Measurements from ENCODE around the gene TSPAN9.

TSPAN9 gene

GRCh38 chr12:3103806-3104205 lies 26.6 kb downstream of the TSPAN9 start:
- FAIRE-seq, result no peak

DNA sequence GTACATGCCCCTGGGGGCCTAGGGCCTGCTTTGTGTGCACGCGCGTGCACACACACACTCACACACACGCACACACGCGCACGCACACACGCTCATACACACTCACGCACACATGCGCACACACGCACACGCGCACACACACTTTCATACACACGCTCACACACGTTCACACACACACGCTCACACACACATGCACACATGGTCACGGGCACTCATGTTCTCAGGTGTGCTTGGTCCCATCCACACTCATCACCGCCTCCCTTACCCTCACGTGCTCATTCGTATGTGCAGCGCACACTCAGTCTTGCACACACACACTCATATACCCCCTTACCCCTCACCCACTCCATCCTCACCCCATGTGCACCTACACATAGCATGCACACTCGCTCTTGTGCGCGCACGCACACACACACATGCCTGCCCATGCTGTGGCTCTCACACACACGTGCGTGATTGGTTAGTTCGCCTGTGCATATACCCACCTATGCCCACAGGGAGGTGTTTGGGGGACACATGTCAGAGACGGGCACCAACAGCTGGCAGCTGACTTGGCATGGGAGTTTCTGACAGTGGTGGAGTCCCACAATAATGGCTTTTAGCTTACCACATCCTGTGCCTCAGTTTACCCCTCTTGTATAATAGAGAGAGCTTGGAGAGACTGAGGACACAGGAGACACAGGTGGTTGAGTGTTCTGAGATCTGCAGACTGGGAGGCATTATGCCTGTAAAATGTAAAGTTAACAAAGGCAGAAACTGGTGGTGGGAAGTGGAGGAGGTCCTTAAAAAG lies 28.7 kb downstream of the TSPAN9 start:
- FAIRE-seq, result no peak

DNA sequence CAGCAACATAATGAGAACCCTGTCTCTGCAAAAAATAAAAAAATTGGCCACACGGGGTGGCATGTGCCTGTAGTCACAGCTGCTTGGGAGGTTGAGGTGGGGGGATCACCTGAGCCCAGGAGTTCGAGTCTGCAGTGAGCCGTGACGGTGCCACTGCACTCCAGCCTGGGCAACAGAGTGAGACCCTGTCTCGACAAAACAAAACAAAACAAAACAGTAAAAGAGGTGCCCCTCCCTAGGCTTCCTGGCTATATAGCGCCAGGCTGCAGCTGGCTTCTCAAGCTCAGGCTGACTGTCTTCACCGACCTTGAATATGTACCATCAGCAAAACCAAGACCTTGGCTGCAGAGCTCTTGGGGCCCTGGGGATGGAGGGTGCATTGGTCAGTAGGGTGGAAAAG lies 29.4 kb downstream of the TSPAN9 start:
- FAIRE-seq, result no peak

DNA sequence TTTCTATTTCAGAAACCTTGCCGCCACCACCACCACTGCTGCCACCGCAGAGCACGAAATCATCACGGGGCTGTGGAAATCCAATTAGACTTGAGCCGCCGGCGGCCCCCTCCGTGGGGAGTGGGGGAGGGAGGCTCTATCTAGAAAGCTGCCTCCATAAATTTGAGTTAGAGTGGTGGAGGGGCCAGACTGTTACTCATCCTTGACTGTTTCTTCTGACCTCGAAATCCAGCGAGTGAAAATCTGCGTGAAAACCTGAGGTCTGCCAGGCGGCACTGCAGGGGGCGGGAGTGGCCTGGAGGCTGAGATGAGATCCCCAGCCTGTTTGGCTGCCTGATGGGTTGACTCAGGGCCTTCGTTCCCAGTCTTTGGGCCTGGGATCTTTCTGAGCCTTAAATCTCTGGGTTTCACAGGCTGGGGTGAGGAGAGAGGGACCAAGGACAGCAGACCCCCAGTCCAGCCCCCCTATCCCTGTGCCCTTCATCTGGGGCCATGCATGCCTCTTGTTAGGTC lies 29.9 kb downstream of the TSPAN9 start:
- no peak for FAIRE-seq

DNA sequence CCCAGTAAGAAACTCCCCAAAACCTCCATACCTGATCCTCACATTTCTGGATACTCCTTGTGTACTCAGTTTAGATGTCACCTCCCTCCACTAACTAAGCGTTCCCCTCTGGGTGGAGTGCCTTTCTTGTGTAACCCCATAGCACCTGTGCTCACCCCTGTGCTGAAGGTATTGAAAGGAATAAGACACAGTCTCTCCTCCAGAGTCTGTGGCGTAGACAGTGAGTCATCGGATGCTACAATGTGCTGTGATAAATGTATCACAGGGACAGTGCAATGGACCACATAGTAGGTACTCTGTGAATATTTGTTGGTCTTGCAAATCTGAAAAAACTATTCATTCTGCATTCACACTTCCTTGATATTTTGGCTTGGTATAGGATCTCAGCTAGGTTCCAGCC lies 30.8 kb downstream of the TSPAN9 start:
- FAIRE-seq, result no peak

GRCh38 chr12:3110578-3110977 lies 33.4 kb downstream of the TSPAN9 start:
- no peak for FAIRE-seq

- FAIRE-seq, result no peak
Observed at GRCh38 chr12:3113671-3114325, 36.6 kb downstream of the TSPAN9 start.

DNA sequence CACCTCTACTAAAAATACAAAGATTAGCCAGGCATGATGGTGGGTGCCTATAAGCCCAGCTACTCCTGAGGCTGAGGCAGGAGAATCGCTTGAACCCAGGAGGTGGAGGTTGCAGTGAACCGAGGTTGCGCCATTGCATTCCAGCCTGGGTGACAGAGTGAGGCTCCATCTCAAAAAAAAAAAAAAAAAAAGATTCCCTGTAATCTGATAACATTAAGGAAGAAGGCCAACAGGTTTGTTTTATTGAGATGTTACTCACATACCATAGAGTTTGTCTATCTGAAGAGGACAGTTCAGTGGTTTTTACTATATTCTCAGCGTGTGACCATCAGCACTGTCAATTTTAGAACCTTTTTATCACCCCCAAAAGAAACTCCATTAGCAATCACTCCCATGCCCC lies 37.5 kb downstream of the TSPAN9 start:
- FAIRE-seq, result no peak

- FAIRE-seq, result no peak
Observed at GRCh38 chr12:3115078-3115477, 37.9 kb downstream of the TSPAN9 start.

GRCh38 chr12:3116106-3116844 lies 39.1 kb downstream of the TSPAN9 start:
- FAIRE-seq, result no peak

DNA sequence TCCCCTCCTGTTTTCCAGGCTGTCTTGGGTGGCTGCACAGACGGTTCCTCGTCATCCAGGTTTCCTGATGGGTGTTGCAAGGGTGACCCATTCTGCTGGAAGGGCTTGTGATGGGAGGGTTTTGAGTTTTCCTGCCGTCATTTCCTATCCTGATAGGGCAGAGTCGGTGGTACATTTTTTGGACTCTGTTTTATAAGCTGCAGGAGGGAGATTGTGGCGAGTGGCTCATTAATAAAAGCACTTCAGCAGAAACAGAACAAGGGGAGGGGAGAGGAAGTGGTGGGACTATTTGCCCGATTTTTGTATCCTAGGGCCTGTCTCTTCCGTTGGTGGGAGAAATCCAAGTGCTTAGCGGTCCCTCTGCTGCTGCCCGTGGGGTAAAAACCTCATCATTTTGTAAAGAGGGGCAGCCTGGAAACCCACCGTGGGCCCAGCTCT lies 40.0 kb downstream of the TSPAN9 start:
- FAIRE-seq, result no peak

DNA sequence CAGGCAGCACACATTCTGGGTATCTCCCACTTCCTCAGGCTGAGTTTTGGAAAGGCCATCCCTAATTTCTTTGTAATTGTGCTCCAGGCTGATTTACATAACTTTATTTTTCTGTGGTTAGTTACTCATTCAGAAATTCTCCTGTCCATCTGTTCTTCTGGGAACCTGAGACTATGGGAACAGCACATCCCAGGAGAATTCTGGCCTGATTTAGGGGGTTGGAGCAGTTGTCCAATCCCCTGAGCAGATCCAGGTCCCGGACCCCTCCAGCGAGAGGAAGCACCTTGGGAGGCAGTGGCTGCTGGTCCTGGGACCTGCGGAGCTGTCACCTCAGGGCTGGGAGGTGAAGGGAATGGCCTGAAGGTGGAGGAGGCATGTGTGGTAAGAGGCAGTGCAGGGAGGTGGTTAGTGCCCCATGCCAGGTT lies 40.4 kb downstream of the TSPAN9 start:
- FAIRE-seq, result no peak

DNA sequence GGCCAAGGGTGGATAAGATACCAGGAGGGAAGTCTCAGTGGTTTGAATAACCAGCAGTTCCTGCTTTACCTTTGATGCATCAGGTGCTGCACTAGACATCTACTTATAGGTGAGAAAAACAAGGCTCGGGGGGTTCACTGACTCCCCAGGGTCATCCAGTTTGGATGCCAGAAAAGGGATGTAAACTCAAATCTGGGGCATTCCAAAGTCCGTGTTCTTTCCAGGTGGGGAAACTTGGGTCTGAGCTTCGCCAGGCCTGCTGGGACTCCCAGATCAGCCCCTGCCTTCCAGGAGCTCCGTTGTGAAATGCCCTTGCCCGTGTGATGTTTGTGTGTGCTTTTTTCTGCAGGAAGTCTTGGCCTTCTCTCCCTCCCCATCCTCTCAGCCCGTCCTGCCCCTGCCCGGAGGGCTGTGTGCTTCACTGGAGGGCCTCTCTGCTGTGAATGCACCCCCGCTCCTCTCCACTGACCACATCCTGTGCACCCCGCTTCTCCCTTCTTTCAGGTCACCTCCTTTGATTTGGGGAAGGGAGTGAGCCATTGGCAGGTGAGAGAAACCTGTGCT lies 42.1 kb downstream of the TSPAN9 start:
- FAIRE-seq, result no peak

- no peak for FAIRE-seq
Observed at GRCh38 chr12:3119756-3120601, 42.8 kb downstream of the TSPAN9 start.

GRCh38 chr12:3120701-3121100 lies 43.5 kb downstream of the TSPAN9 start:
- FAIRE-seq, result no peak

- FAIRE-seq, result no peak
Observed at GRCh38 chr12:3122841-3123678, 45.9 kb downstream of the TSPAN9 start.

- no peak for FAIRE-seq
Observed at GRCh38 chr12:3123729-3124128, 46.5 kb downstream of the TSPAN9 start.

- no peak for FAIRE-seq
Observed at GRCh38 chr12:3124917-3125316, 47.7 kb downstream of the TSPAN9 start.

GRCh38 chr12:3125674-3126073 lies 48.5 kb downstream of the TSPAN9 start:
- FAIRE-seq, result no peak

GRCh38 chr12:3127832-3128231 lies 50.7 kb downstream of the TSPAN9 start:
- no peak for FAIRE-seq

Data from A204.1 (cell line).